ENCODE data around the gene AKAP11. TPM values are rescaled to one million over a fixed set of nuclear protein-coding genes. Genes with fewer than 3 reads are reported as not detected.
A peak's percentile ranks its signal among the peaks of the same experiment; 100 is the strongest.

The AKAP11 gene
- total RNA-seq, 2 donors from 2014 or later: 20.8 to 36.1 TPM

DNA sequence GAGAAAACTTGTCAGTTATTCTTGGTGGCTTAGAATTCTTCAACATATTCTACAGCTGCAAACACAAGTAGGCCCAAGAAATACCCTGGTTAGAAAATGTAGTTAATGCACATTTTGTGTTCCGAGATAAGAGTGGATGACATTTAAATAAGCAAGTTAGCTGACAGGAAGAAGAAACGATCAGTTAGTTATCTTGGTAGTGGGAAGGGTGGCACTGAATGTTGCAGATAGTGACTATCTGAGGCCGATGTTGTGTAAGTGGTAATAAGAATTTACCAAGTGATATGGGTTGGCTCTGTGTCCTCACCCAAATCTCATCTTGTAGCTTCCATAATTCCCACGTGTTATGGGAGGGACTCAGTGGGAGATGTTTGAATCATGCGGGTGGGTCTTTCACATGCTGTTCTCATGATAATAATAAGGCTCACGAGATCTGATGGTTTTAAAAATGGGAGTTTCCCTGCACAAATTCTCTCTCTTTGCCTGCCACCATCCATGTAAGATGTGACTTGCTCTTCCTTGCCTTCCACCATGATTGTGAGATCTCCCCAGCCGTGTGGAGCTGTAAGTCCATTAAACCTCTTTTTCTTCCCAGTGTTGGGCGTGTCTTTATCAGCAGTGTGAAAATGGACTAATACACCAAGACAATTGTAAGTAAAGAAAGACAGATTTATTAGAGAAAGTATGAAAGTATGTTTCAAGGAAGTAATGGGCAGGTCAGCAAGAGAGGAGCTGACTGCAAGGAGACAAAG, 10.9 kb upstream of the AKAP11 start:
- Histone ChIP-seq H3K9me3 (no peaks in the 10 kb centered on the region), H3K36me3 (no peaks in the 10 kb centered on the region), H3K4me3 (no peak overlapping the region), H3K4me1 (replicated peaks) (no peaks in the 10 kb centered on the region), H3K27ac (no peak overlapping the region), H3K27me3 (replicated peaks; ENCODE audit: insufficient read depth) (no peaks in the 10 kb centered on the region)
- TF ChIP-seq CTCF (IDR thresholded peaks at IDR 0.05) (no peak), POLR2A (IDR thresholded peaks at IDR 0.05) (no peak), POLR2AphosphoS5 (IDR thresholded peaks at IDR 0.05) (no peak)
- 92% methylated on average over 8 of the region's 8 CpGs for WGBS
- DNase-seq (ENCODE audit: low spot score): no peak
- intact Hi-C loops (cut with DNase I): no loop called here

DNA sequence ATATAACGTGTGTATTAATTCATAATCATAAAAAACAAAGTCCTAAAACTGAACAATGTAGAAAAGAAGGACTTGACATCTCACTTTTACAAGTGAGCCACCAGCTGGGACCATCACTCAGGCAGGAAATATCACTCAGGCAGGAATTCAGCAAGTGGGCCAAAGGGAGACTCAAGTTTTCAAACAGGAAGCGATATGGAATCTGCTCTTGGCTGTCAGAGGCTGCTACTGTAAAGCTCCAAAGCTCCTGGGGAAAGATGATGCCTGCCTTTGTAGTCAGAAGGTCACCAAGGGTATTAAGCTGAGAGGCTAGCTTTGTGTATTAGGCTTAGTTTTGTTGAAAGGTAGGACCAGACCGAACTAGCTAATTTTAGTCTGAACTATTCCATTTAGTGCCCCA, 5.5 kb upstream of the AKAP11 start:
- no peak for DNase-seq (ENCODE audit: low spot score)
- no peak overlapping the region for H3K4me3 ChIP-seq
- no peaks in the 10 kb centered on the region for H3K36me3 ChIP-seq
- intact Hi-C loops (cut with DNase I): no loop called here
- no peaks in the 10 kb centered on the region for H3K9me3 ChIP-seq
- no peaks in the 10 kb centered on the region for H3K27me3 ChIP-seq (replicated peaks; ENCODE audit: insufficient read depth)
- no peak overlapping the region for H3K27ac ChIP-seq
- no peaks in the 10 kb centered on the region for H3K4me1 ChIP-seq (replicated peaks)
- TF ChIP-seq POLR2A (IDR thresholded peaks at IDR 0.05) (no peak), CTCF (IDR thresholded peaks at IDR 0.05) (no peak), POLR2AphosphoS5 (IDR thresholded peaks at IDR 0.05) (no peak)
- WGBS: 58% methylated on average over 3 of the region's 3 CpGs

- intact Hi-C loops (cut with DNase I): no loop called here
- Histone ChIP-seq H3K36me3 (no peaks in the 10 kb centered on the region), H3K27me3 (replicated peaks; ENCODE audit: insufficient read depth) (no peaks in the 10 kb centered on the region), H3K9me3 (no peaks in the 10 kb centered on the region), H3K4me1 (replicated peaks) (no peaks in the 10 kb centered on the region), H3K27ac (no peak overlapping the region), H3K4me3 (no peak overlapping the region)
- 92% methylated on average over 6 of the region's 6 CpGs for WGBS
- DNase-seq (ENCODE audit: low spot score): no peak
- TF ChIP-seq CTCF (IDR thresholded peaks at IDR 0.05) (no peak), POLR2AphosphoS5 (IDR thresholded peaks at IDR 0.05) (no peak), POLR2A (IDR thresholded peaks at IDR 0.05) (no peak)
Measured at GRCh38 chr13:42270160-42270856, 1.6 kb upstream of the AKAP11 start.

DNA sequence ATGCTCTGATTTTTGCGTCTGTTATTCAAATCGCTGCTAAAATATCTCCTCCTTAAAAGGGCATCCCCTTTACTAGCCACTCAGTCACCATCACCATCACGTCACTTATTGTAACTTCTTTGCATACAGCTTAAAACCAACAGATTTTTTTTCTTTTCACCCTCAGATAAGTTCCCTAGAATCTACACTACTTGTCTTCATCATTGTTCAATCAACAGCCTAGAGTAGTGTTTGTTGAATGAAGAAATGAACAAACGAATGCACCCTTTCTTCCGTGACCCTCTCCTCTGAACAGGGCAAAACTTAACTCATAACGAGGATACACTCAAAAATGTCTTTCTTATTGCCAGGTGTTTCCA, 1.1 kb upstream of the AKAP11 start:
- no peak for TF ChIP-seq CTCF (IDR thresholded peaks at IDR 0.05)
- no peak for TF ChIP-seq POLR2A (IDR thresholded peaks at IDR 0.05)
- no peak for TF ChIP-seq POLR2AphosphoS5 (IDR thresholded peaks at IDR 0.05)
- WGBS: 83% methylated on average over 6 of the region's 6 CpGs
- intact Hi-C loops (cut with DNase I): no loop called here
- Histone ChIP-seq H3K9me3 (no peaks in the 10 kb centered on the region), H3K4me3 (peak overlapping the region in 1 of 2 donors; percentile 81), H3K27ac (no peak overlapping the region), H3K27me3 (replicated peaks; ENCODE audit: insufficient read depth) (no peaks in the 10 kb centered on the region), H3K4me1 (replicated peaks) (no peaks in the 10 kb centered on the region), H3K36me3 (no peaks in the 10 kb centered on the region)
- DNase-seq (ENCODE audit: low spot score): no peak
